ENCODE results near the gene FCHO2. TPM values are rescaled to one million over a fixed set of nuclear protein-coding genes. Genes with fewer than 3 reads are reported as not detected.

FCHO2 gene
- total RNA-seq, 1 experiment from 2014 or later: 14.9 TPM

DNA sequence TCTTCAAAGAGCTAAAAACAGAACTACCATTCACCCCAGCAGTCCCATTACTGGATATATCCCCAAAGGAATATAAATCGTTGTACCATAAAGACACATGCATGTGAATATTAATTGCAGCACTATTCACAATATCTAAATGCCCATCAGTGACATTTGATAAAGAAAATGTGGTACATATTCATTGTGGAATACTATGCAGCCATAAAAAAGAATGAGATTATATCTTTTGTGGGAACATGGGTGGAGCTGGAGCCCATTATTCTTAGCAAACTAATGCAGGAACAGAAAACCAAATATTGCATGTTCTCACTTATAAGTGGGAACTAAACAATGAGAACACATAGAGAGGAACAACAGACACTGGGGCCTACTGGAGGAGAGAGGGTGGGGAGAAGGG is 38.7 kb downstream of the FCHO2 start:
- no peak for ATAC-seq
- DNase-seq (ENCODE audit: low spot score): no peak
- TF ChIP-seq, protein P1, sequence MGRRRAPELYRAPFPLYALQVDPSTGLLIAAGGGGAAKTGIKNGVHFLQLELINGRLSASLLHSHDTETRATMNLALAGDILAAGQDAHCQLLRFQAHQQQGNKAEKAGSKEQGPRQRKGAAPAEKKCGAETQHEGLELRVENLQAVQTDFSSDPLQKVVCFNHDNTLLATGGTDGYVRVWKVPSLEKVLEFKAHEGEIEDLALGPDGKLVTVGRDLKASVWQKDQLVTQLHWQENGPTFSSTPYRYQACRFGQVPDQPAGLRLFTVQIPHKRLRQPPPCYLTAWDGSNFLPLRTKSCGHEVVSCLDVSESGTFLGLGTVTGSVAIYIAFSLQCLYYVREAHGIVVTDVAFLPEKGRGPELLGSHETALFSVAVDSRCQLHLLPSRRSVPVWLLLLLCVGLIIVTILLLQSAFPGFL (CRISPR knock-in tag; IDR thresholded peaks at IDR 0.05; ENCODE audit: borderline replicate concordance): no peak
- TF ChIP-seq GTF2I (CRISPR knock-in tag; conservative IDR thresholded peaks at IDR 0.05): 0 out of 2 replicates have a peak, but pooled peaks have one; percentile 43
- TF ChIP-seq, protein P2, sequence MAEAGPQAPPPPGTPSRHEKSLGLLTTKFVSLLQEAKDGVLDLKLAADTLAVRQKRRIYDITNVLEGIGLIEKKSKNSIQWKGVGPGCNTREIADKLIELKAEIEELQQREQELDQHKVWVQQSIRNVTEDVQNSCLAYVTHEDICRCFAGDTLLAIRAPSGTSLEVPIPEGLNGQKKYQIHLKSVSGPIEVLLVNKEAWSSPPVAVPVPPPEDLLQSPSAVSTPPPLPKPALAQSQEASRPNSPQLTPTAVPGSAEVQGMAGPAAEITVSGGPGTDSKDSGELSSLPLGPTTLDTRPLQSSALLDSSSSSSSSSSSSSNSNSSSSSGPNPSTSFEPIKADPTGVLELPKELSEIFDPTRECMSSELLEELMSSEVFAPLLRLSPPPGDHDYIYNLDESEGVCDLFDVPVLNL (CRISPR knock-in tag; IDR thresholded peaks at IDR 0.05; ENCODE audit: borderline replicate concordance, low read depth): no peak
- TF ChIP-seq CREM (CRISPR knock-in tag; IDR thresholded peaks at IDR 0.05): no peak
- CTCF ChIA-PET: no interaction called here
- no peak overlapping the region for H3K27ac Mint-ChIP-seq
- H3K36me3 Mint-ChIP-seq: peaks cover 25% of the 10 kb centered on the region
- H3K9me3 Mint-ChIP-seq: peaks cover 14% of the 10 kb centered on the region
- POLR2A ChIA-PET: no interaction called here
- H3K4me1 Mint-ChIP-seq: no peaks in the 10 kb centered on the region
- H3K4me3 Mint-ChIP-seq: no peak overlapping the region
- no peaks in the 10 kb centered on the region for H3K27me3 Mint-ChIP-seq (ENCODE audit: low read depth)

DNA sequence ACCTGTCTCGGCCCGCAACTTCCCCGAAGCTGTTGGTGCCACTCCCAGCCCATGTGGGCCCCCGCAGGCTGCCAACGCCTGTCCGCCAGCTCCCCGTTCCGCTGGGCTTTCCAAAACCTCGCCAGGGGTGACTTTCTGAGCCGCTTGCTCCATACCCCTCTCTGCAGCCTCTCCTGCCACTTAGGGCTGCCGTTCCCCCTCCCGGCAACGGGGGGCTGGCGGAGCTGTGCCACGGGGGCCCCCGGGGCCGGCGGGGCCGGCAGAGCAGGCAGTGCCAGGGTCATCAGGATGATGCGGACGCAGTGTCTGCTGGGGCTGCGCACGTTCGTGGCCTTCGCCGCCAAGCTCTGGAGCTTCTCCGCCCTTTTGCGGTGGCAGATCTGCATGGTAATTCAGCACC is 40.8 kb downstream of the FCHO2 start:
- H3K27ac Mint-ChIP-seq: no peak overlapping the region; the same call in 1 of the 2 replicates
- POLR2A ChIA-PET: no interaction called here
- ATAC-seq: no peak
- no peaks in the 10 kb centered on the region for H3K27me3 Mint-ChIP-seq (ENCODE audit: low read depth)
- H3K4me1 Mint-ChIP-seq: no peaks in the 10 kb centered on the region
- no peak for TF ChIP-seq TEAD1 (CRISPR knock-in tag; IDR thresholded peaks at IDR 0.05)
- TF ChIP-seq ZNF396 (CRISPR knock-in tag; IDR thresholded peaks at IDR 0.05; ENCODE audit: borderline replicate concordance): no peak
- no peak for TF ChIP-seq NFYB (CRISPR knock-in tag; conservative IDR thresholded peaks at IDR 0.05; ENCODE audit: low read depth)
- no peak for TF ChIP-seq ZNF219 (CRISPR knock-in tag; IDR thresholded peaks at IDR 0.05; ENCODE audit: borderline replicate concordance)
- TF ChIP-seq GABPB1 (CRISPR knock-in tag; IDR thresholded peaks at IDR 0.05): no peak
- TF ChIP-seq, protein P3, sequence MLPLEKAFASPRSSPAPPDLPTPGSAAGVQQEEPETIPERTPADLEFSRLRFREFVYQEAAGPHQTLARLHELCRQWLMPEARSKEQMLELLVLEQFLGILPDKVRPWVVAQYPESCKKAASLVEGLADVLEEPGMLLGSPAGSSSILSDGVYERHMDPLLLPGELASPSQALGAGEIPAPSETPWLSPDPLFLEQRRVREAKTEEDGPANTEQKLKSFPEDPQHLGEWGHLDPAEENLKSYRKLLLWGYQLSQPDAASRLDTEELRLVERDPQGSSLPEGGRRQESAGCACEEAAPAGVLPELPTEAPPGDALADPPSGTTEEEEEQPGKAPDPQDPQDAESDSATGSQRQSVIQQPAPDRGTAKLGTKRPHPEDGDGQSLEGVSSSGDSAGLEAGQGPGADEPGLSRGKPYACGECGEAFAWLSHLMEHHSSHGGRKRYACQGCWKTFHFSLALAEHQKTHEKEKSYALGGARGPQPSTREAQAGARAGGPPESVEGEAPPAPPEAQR (CRISPR knock-in tag; IDR thresholded peaks at IDR 0.05): no peak
- TF ChIP-seq PRRX2 (CRISPR knock-in tag; IDR thresholded peaks at IDR 0.05): no peak
- TF ChIP-seq, protein P4, sequence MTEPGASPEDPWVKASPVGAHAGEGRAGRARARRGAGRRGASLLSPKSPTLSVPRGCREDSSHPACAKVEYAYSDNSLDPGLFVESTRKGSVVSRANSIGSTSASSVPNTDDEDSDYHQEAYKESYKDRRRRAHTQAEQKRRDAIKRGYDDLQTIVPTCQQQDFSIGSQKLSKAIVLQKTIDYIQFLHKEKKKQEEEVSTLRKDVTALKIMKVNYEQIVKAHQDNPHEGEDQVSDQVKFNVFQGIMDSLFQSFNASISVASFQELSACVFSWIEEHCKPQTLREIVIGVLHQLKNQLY (CRISPR knock-in tag; IDR thresholded peaks at IDR 0.05): no peak
- TF ChIP-seq, protein P5, sequence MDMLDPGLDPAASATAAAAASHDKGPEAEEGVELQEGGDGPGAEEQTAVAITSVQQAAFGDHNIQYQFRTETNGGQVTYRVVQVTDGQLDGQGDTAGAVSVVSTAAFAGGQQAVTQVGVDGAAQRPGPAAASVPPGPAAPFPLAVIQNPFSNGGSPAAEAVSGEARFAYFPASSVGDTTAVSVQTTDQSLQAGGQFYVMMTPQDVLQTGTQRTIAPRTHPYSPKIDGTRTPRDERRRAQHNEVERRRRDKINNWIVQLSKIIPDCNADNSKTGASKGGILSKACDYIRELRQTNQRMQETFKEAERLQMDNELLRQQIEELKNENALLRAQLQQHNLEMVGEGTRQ (CRISPR knock-in tag; IDR thresholded peaks at IDR 0.05): no peak
- TF ChIP-seq SMAD3 (CRISPR knock-in tag; IDR thresholded peaks at IDR 0.05; ENCODE audit: borderline replicate concordance): no peak
- TF ChIP-seq, protein P6, sequence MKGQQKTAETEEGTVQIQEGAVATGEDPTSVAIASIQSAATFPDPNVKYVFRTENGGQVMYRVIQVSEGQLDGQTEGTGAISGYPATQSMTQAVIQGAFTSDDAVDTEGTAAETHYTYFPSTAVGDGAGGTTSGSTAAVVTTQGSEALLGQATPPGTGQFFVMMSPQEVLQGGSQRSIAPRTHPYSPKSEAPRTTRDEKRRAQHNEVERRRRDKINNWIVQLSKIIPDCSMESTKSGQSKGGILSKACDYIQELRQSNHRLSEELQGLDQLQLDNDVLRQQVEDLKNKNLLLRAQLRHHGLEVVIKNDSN (CRISPR knock-in tag; IDR thresholded peaks at IDR 0.05): no peak
- TF ChIP-seq ESRRA (CRISPR knock-in tag; IDR thresholded peaks at IDR 0.05; ENCODE audit: borderline replicate concordance): no peak
- TF ChIP-seq, protein P7, sequence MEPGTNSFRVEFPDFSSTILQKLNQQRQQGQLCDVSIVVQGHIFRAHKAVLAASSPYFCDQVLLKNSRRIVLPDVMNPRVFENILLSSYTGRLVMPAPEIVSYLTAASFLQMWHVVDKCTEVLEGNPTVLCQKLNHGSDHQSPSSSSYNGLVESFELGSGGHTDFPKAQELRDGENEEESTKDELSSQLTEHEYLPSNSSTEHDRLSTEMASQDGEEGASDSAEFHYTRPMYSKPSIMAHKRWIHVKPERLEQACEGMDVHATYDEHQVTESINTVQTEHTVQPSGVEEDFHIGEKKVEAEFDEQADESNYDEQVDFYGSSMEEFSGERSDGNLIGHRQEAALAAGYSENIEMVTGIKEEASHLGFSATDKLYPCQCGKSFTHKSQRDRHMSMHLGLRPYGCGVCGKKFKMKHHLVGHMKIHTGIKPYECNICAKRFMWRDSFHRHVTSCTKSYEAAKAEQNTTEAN (CRISPR knock-in tag; IDR thresholded peaks at IDR 0.05): no peak
- TF ChIP-seq FOXK1 (CRISPR knock-in tag; IDR thresholded peaks at IDR 0.05): no peak
- TF ChIP-seq, protein P8, sequence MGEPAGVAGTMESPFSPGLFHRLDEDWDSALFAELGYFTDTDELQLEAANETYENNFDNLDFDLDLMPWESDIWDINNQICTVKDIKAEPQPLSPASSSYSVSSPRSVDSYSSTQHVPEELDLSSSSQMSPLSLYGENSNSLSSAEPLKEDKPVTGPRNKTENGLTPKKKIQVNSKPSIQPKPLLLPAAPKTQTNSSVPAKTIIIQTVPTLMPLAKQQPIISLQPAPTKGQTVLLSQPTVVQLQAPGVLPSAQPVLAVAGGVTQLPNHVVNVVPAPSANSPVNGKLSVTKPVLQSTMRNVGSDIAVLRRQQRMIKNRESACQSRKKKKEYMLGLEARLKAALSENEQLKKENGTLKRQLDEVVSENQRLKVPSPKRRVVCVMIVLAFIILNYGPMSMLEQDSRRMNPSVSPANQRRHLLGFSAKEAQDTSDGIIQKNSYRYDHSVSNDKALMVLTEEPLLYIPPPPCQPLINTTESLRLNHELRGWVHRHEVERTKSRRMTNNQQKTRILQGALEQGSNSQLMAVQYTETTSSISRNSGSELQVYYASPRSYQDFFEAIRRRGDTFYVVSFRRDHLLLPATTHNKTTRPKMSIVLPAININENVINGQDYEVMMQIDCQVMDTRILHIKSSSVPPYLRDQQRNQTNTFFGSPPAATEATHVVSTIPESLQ (CRISPR knock-in tag; IDR thresholded peaks at IDR 0.05): no peak
- TF ChIP-seq ZNF317 (CRISPR knock-in tag; IDR thresholded peaks at IDR 0.05; ENCODE audit: borderline replicate concordance, low read depth): no peak
- H3K4me3 Mint-ChIP-seq: no peak overlapping the region
- CTCF ChIA-PET: no interaction called here
- peaks cover 21% of the 10 kb centered on the region for H3K36me3 Mint-ChIP-seq
- peaks cover 14% of the 10 kb centered on the region for H3K9me3 Mint-ChIP-seq
- no peak for DNase-seq (ENCODE audit: low spot score)
